ENCODE measurements around the gene CMPK2. TPM values are rescaled to one million over a fixed set of nuclear protein-coding genes. Genes with fewer than 3 reads are reported as not detected.

CMPK2 gene
- total and polyA plus RNA-seq, 9 of the 15 experiments (the other 6 are each of a cell fraction or from before 2014, with no cell fraction given), result 2.6 to 10.5 (median 5.0) TPM

DNA sequence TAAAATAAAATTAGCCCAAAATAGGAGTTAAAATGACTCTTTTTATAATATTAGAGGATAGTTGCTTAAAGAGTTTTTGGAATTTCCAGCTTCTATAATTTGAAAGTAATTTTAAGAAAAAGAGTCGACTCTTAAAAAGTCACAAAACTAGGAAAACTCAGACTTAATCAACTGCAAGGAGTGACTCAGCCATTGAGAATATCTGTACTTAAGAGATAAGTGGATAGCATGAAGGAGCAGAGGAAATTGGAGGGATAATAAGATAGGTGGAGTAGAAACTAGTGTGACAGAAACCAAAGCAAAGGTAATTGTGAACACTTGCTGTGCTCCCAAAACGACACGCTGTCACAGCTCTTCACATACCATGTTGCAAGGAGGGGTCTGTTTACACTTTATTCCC is 20.3 kb upstream of the CMPK2 start (continued):
- TF ChIP-seq, protein P1, sequence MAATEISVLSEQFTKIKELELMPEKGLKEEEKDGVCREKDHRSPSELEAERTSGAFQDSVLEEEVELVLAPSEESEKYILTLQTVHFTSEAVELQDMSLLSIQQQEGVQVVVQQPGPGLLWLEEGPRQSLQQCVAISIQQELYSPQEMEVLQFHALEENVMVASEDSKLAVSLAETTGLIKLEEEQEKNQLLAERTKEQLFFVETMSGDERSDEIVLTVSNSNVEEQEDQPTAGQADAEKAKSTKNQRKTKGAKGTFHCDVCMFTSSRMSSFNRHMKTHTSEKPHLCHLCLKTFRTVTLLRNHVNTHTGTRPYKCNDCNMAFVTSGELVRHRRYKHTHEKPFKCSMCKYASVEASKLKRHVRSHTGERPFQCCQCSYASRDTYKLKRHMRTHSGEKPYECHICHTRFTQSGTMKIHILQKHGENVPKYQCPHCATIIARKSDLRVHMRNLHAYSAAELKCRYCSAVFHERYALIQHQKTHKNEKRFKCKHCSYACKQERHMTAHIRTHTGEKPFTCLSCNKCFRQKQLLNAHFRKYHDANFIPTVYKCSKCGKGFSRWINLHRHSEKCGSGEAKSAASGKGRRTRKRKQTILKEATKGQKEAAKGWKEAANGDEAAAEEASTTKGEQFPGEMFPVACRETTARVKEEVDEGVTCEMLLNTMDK (IDR thresholded peaks at IDR 0.05; ENCODE audit: borderline replicate concordance, insufficient read depth, low read depth, low read length, poor library complexity, severe bottlenecking), result no peak
- TF ChIP-seq, protein P2, sequence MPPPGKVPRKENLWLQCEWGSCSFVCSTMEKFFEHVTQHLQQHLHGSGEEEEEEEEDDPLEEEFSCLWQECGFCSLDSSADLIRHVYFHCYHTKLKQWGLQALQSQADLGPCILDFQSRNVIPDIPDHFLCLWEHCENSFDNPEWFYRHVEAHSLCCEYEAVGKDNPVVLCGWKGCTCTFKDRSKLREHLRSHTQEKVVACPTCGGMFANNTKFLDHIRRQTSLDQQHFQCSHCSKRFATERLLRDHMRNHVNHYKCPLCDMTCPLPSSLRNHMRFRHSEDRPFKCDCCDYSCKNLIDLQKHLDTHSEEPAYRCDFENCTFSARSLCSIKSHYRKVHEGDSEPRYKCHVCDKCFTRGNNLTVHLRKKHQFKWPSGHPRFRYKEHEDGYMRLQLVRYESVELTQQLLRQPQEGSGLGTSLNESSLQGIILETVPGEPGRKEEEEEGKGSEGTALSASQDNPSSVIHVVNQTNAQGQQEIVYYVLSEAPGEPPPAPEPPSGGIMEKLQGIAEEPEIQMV (tag; conservative IDR thresholded peaks at IDR 0.05; ENCODE audit: low read depth), result no peak
- TF ChIP-seq LCOR (CRISPR knock-in tag; IDR thresholded peaks at IDR 0.05) (no peak), ZKSCAN8 (CRISPR knock-in tag; IDR thresholded peaks at IDR 0.05) (no peak), ZNF3 (CRISPR knock-in tag; IDR thresholded peaks at IDR 0.05) (no peak), RUNX1 (IDR thresholded peaks at IDR 0.05; ENCODE audit: low read depth) (no peak), FOXK2 (conservative IDR thresholded peaks at IDR 0.05 in 1 of 2, IDR thresholded peaks at IDR 0.05 in 1 of 2; ENCODE audit: low read depth in 2 of 2) (no peak), XRCC5 (IDR thresholded peaks at IDR 0.05; ENCODE audit: low read depth, low read length) (no peak), JUN (IDR thresholded peaks at IDR 0.05; ENCODE audit: borderline replicate concordance, low read depth, low read length) (peak; percentile 61), JUN (CRISPR knock-in tag; IDR thresholded peaks at IDR 0.05; ENCODE audit: borderline replicate concordance) (no peak), IRF2 (CRISPR knock-in tag; IDR thresholded peaks at IDR 0.05) (no peak), THRAP3 (IDR thresholded peaks at IDR 0.05; ENCODE audit: borderline replicate concordance) (no peak), MTF1 (CRISPR knock-in tag; IDR thresholded peaks at IDR 0.05; ENCODE audit: borderline replicate concordance) (no peak), SMC3 (conservative IDR thresholded peaks at IDR 0.05; ENCODE audit: insufficient read depth, low read depth, low read length) (no peak), ZNF174 (CRISPR knock-in tag; IDR thresholded peaks at IDR 0.05) (no peak), RCOR1 (IDR thresholded peaks at IDR 0.05; ENCODE audit: borderline replicate concordance in 1 of 2, low read depth in 2 of 2, low read length in 2 of 2) (peak in 1 of 2 experiments; percentile 43; a peak in 1 of 4 replicates), HNRNPLL (IDR thresholded peaks at IDR 0.05; ENCODE audit: low read depth, low read length, poor library complexity, severe bottlenecking) (no peak), NBN (IDR thresholded peaks at IDR 0.05; ENCODE audit: low read depth) (peak; percentile 59; the same call in 1 of the 2 replicates), RBFOX2 (IDR thresholded peaks at IDR 0.05; ENCODE audit: low read depth, low read length) (no peak), SIN3A (IDR thresholded peaks at IDR 0.05; ENCODE audit: borderline replicate concordance in 2 of 2, control insufficient read depth in 1 of 2, low read depth in 2 of 2, low read length in 2 of 2) (no peak), MTA3 (IDR thresholded peaks at IDR 0.05; ENCODE audit: borderline replicate concordance) (no peak), ZNF551 (CRISPR knock-in tag; IDR thresholded peaks at IDR 0.05) (no peak), GTF2E2 (tag; IDR thresholded peaks at IDR 0.05) (no peak)
- TF ChIP-seq, protein P3, sequence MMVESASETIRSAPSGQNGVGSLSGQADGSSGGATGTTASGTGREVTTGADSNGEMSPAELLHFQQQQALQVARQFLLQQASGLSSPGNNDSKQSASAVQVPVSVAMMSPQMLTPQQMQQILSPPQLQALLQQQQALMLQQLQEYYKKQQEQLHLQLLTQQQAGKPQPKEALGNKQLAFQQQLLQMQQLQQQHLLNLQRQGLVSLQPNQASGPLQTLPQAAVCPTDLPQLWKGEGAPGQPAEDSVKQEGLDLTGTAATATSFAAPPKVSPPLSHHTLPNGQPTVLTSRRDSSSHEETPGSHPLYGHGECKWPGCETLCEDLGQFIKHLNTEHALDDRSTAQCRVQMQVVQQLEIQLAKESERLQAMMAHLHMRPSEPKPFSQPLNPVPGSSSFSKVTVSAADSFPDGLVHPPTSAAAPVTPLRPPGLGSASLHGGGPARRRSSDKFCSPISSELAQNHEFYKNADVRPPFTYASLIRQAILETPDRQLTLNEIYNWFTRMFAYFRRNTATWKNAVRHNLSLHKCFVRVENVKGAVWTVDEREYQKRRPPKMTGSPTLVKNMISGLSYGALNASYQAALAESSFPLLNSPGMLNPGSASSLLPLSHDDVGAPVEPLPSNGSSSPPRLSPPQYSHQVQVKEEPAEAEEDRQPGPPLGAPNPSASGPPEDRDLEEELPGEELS (CRISPR knock-in tag; IDR thresholded peaks at IDR 0.05; ENCODE audit: borderline replicate concordance), result no peak

Data from K562 (cell line).